Pulmonary artery endothelial cell (primary cell): ENCODE results near the gene TNKS1BP1. TPM values are rescaled to one million over a fixed set of nuclear protein-coding genes. Genes with fewer than 3 reads are reported as not detected.
A peak's percentile ranks its signal among the peaks of the same experiment; 100 is the strongest.

Experiments
- DNase-seq: peaks from one replicate; pipeline ENCODE4 v3.0.0-alpha.2; 2011; ENCODE audit warnings: low read depth, low spot score
- total RNA-seq: library from RNA; depleted of rRNA; stranded (reverse); fragments of >200 nt; gene quantifications from 2 replicates; pipeline ENCODE4 v1.2.3, GENCODE V29; 2014

Gene TNKS1BP1
- total RNA-seq, 1 donor from 2014 or later = 107 TPM

GRCh38 chr11:57330029-57330428 is 5.3 kb upstream of the TNKS1BP1 start:
- no peak for DNase-seq

GRCh38 chr11:57327721-57328120 is 3.0 kb upstream of the TNKS1BP1 start:
- DNase-seq = no peak

- DNase-seq = no peak
Observed at GRCh38 chr11:57325735-57326048, 940 bp upstream of the TNKS1BP1 start.

- DNase-seq = no peak
Observed at GRCh38 chr11:57324154-57324885, 432 bp downstream of the TNKS1BP1 start.

GRCh38 chr11:57323855-57324153 is 948 bp downstream of the TNKS1BP1 start:
- DNase-seq = no peak

- DNase-seq = no peak
Observed at GRCh38 chr11:57323167-57323854, 1.4 kb downstream of the TNKS1BP1 start.

- DNase-seq = peak; percentile 86
Observed at GRCh38 chr11:57322256-57323166, 2.2 kb downstream of the TNKS1BP1 start.

- no peak for DNase-seq
Observed at GRCh38 chr11:57321388-57322255, 3.1 kb downstream of the TNKS1BP1 start.

GRCh38 chr11:57320719-57321387 is 3.9 kb downstream of the TNKS1BP1 start:
- DNase-seq = no peak

GRCh38 chr11:57320067-57320718 is 4.6 kb downstream of the TNKS1BP1 start:
- no peak for DNase-seq

GRCh38 chr11:57318178-57318577 is 6.6 kb downstream of the TNKS1BP1 start:
- DNase-seq = no peak

GRCh38 chr11:57316017-57316416 is 8.7 kb downstream of the TNKS1BP1 start:
- no peak for DNase-seq

- DNase-seq = no peak
Observed at GRCh38 chr11:57315491-57315890, 9.3 kb downstream of the TNKS1BP1 start.

- DNase-seq = no peak
Observed at GRCh38 chr11:57314221-57314973, 10.4 kb downstream of the TNKS1BP1 start.

GRCh38 chr11:57313788-57314135 is 11.0 kb downstream of the TNKS1BP1 start:
- no peak for DNase-seq

GRCh38 chr11:57313071-57313787 is 11.5 kb downstream of the TNKS1BP1 start:
- DNase-seq = no peak

GRCh38 chr11:57312511-57313021 is 12.2 kb downstream of the TNKS1BP1 start:
- no peak for DNase-seq

- DNase-seq = peak; percentile 85
Observed at GRCh38 chr11:57311109-57311936, 13.4 kb downstream of the TNKS1BP1 start.
